GM19240 (cell line): ENCODE measurements around the gene SCD.

Experiments
- DNase-seq: peaks from one replicate; pipeline ENCODE4 v3.0.0; 2011; ENCODE audit warnings: low spot score; ENCODE audit not compliant: insufficient read length

Gene SCD

DNA sequence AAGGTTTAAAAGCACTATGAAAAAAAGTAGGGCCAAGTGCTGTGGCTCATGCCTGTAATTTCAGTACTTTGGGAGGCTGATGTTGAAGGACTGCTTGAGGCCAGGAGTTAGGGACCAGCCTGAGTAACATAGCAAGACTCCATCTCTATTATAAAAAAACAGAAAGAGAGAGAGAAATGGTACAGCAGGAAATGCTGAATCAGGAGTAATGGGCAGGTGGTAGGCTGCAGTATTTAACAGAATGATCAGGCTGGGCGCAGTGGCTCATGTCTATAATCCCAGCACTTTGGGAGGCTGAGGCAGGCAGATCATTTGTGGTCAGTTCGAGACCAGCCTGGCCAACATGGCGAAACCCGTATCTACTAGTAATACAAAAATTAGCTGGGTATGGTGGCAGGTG, 49.6 kb downstream of the SCD start:
- no peak for DNase-seq

DNA sequence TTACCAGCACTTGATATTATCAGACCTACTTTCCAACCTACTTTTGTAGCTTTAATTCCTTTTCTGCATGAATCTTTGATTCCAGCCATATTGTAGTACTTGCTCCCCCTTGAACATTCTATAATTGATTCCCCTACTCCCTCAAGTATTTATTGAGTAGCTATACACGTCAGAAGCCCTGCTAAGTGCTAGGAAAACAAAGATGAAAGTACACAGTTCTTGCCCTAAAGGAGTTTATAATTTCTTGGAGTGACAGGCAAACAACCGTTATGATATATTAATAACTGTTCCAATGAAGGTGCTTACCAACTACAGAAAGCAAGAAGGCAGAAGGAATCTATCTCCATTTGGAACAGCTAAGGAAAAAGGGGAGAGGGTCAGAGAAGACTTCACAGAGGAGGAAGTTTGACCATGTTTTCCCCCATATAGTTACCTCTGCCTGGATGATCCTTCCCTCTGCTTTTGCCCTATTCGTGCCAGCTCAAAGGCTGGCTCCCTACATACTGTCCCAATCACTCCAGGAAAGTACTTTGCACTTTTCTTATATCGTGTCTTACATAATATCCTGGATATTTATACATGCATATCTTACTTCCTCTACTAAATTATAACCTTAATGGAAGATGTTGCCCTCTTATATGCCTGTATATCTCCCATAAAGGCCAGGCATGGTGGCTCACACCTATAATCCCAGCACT, 54.7 kb downstream of the SCD start:
- no peak for DNase-seq

DNA sequence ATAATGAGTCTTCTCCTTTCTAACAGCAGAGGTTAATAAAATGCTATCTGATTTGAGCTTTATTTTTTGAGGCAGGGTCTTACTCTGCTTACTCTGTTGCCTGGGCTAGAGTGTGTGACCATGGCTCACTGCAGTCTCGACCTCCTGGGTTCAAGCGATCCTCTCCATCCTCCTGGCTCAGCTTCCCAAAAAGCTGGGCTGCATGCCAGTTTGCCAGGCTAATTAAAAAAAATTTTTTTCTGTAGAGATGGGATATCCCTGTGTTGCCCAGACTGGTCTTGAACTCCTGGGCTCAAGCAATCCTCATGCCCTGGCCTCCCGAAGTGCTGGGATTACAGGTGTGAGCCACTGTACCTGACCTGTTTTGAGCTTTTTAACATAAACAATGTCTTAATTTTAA, 56.7 kb downstream of the SCD start:
- DNase-seq, result no peak

DNA sequence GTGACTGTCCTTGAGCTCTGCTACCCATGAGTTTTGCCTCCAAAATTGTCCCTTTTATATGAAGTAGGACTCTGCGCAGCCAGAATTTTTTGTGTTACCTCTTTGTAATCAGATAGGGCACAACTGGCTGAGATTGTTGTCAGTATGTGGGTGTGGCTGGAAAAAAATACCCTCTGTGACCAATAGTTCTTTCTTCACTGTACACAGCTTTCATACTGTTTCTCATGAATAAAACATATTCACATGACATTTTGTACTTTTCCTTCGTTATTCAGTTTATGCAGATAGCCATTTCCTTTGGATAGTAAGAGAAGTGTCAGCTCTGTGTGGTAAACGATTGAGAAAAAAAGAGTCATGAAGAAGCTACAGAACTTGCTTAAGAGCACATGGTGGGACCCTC, 66.1 kb downstream of the SCD start:
- DNase-seq, result no peak
